Measurements from ENCODE around the gene NAB2.
A peak's percentile ranks its signal among the peaks of the same experiment; 100 is the strongest.

The NAB2 gene

GRCh38 chr12:57092876-57093414, 4.0 kb downstream of the NAB2 start:
- no peak for DNase-seq (ENCODE audit: extremely low read depth in 1 of 2, low read depth in 1 of 2)

GRCh38 chr12:57093415-57094207, 4.7 kb downstream of the NAB2 start:
- peak in 1 of 2 donors; percentile 51 for DNase-seq (ENCODE audit: extremely low read depth in 1 of 2, low read depth in 1 of 2)

GRCh38 chr12:57094208-57095160, 5.6 kb downstream of the NAB2 start:
- DNase-seq (ENCODE audit: extremely low read depth in 1 of 2, low read depth in 1 of 2) = no peak

GRCh38 chr12:57095440-57095839, 6.5 kb downstream of the NAB2 start:
- no peak for DNase-seq (ENCODE audit: extremely low read depth in 1 of 2, low read depth in 1 of 2)

- no peak for DNase-seq (ENCODE audit: extremely low read depth in 1 of 2, low read depth in 1 of 2)
These were observed 7.2 kb downstream of the NAB2 start for GRCh38 chr12:57096099-57096572.

GRCh38 chr12:57096748-57097553, 8.0 kb downstream of the NAB2 start:
- DNase-seq (ENCODE audit: extremely low read depth in 1 of 2, low read depth in 1 of 2) = no peak

GRCh38 chr12:57097554-57097835, 8.6 kb downstream of the NAB2 start:
- no peak for DNase-seq (ENCODE audit: extremely low read depth in 1 of 2, low read depth in 1 of 2)

- no peak for DNase-seq (ENCODE audit: extremely low read depth in 1 of 2, low read depth in 1 of 2)
These were observed 9.6 kb downstream of the NAB2 start for GRCh38 chr12:57098546-57098945.

GRCh38 chr12:57099047-57099714, 10.3 kb downstream of the NAB2 start:
- DNase-seq (ENCODE audit: extremely low read depth in 1 of 2, low read depth in 1 of 2) = no peak

GRCh38 chr12:57099766-57100165, 10.9 kb downstream of the NAB2 start:
- no peak for DNase-seq (ENCODE audit: extremely low read depth in 1 of 2, low read depth in 1 of 2)

- no peak for DNase-seq (ENCODE audit: extremely low read depth in 1 of 2, low read depth in 1 of 2)
These were observed 13.2 kb downstream of the NAB2 start for GRCh38 chr12:57101892-57102695.

- no peak for DNase-seq (ENCODE audit: extremely low read depth in 1 of 2, low read depth in 1 of 2)
These were observed 14.9 kb downstream of the NAB2 start for GRCh38 chr12:57103856-57104255.

- no peak for DNase-seq (ENCODE audit: extremely low read depth in 1 of 2, low read depth in 1 of 2)
These were observed 15.5 kb downstream of the NAB2 start for GRCh38 chr12:57104292-57104910.

- no peak for DNase-seq (ENCODE audit: extremely low read depth in 1 of 2, low read depth in 1 of 2)
These were observed 16.3 kb downstream of the NAB2 start for GRCh38 chr12:57105011-57105753.

GRCh38 chr12:57106021-57106708, 17.3 kb downstream of the NAB2 start:
- no peak for DNase-seq (ENCODE audit: extremely low read depth in 1 of 2, low read depth in 1 of 2)

GRCh38 chr12:57107456-57108155, 18.7 kb downstream of the NAB2 start:
- DNase-seq (ENCODE audit: extremely low read depth in 1 of 2, low read depth in 1 of 2) = no peak

Data from activated CD8-positive, alpha-beta memory T cell treated with anti-CD3 and anti-CD28 coated beads for 1 hour (primary cell).